ENCODE data around the gene COL24A1. TPM values are rescaled to one million over a fixed set of nuclear protein-coding genes. Genes with fewer than 3 reads are reported as not detected.
"Not testable (repeated sequence)": the region's sequence is repeated elsewhere in the genome, so short reads cannot be mapped to it uniquely, and the experiment has no call there.

Gene COL24A1
- total and polyA plus RNA-seq, 7 donors, result 0.03 to 1.3 (median 0.13) TPM

GRCh38 chr1:85799737-85800136 is 356.8 kb downstream of the COL24A1 start:
- no peak overlapping the region for H3K4me3 ChIP-seq
- no peaks in the 10 kb centered on the region for H3K9me3 ChIP-seq
- intact Hi-C loops (cut with DNase I), result no loop called here
- TF ChIP-seq CTCF (IDR thresholded peaks at IDR 0.05), result no peak
- ATAC-seq (no peak), DNase-seq (no peak)
- H3K27me3 ChIP-seq (ENCODE audit: insufficient read depth in 3 of 3, low read length in 2 of 3), result no peaks in the 10 kb centered on the region
- no peak overlapping the region for H3K27ac ChIP-seq
- no peaks in the 10 kb centered on the region for H3K36me3 ChIP-seq (ENCODE audit: insufficient read depth in 1 of 2, low read depth in 1 of 2)
- H3K4me1 ChIP-seq, result no peaks in the 10 kb centered on the region
- 57 to 74% (median 72%) methylated on average over 2 of the region's 2 CpGs for WGBS, 3 donors

GRCh38 chr1:85798419-85798818 is 358.2 kb downstream of the COL24A1 start:
- 86 to 87% (median 87%) methylated on average over 2 of the region's 2 CpGs for WGBS, 3 donors

GRCh38 chr1:85777021-85777420 is 379.6 kb downstream of the COL24A1 start:
- H3K36me3 ChIP-seq (ENCODE audit: insufficient read depth in 1 of 2, low read depth in 1 of 2); ATAC-seq; H3K9me3 ChIP-seq; DNase-seq; intact Hi-C loops (cut with DNase I); H3K4me1 ChIP-seq; H3K27ac ChIP-seq; H3K4me3 ChIP-seq; H3K27me3 ChIP-seq (ENCODE audit: insufficient read depth in 3 of 3, low read length in 2 of 3): not testable (repeated sequence)
- 91 to 96% (median 93%) methylated on average over 6 of the region's 6 CpGs for WGBS, 3 donors

More at GRCh38 chr1:85798419-85798818, 358.2 kb downstream of the COL24A1 start:
- no peaks in the 10 kb centered on the region for H3K9me3 ChIP-seq
- DNase-seq (no peak), ATAC-seq (no peak)
- no peak for TF ChIP-seq CTCF (IDR thresholded peaks at IDR 0.05)
- intact Hi-C loops (cut with DNase I), result no loop called here
- no peak overlapping the region for H3K27ac ChIP-seq
- no peak overlapping the region for H3K4me3 ChIP-seq
- no peaks in the 10 kb centered on the region for H3K27me3 ChIP-seq (ENCODE audit: insufficient read depth in 3 of 3, low read length in 2 of 3)
- no peaks in the 10 kb centered on the region for H3K4me1 ChIP-seq
- H3K36me3 ChIP-seq (ENCODE audit: insufficient read depth in 1 of 2, low read depth in 1 of 2), result no peaks in the 10 kb centered on the region

GRCh38 chr1:85762804-85763203 is 393.8 kb downstream of the COL24A1 start:
- ATAC-seq (no peak), DNase-seq (no peak)
- no peak overlapping the region for H3K4me3 ChIP-seq
- no peaks in the 10 kb centered on the region for H3K4me1 ChIP-seq
- no peaks in the 10 kb centered on the region for H3K36me3 ChIP-seq (ENCODE audit: insufficient read depth in 1 of 2, low read depth in 1 of 2)
- intact Hi-C loops (cut with DNase I), result no loop called here
- H3K27me3 ChIP-seq (ENCODE audit: insufficient read depth in 3 of 3, low read length in 2 of 3), result no peaks in the 10 kb centered on the region
- no peaks in the 10 kb centered on the region for H3K9me3 ChIP-seq
- 93 to 98% (median 93%) methylated on average over 1 of the region's 1 CpG for WGBS, 3 donors
- TF ChIP-seq CTCF (IDR thresholded peaks at IDR 0.05), result no peak
- H3K27ac ChIP-seq, result no peak overlapping the region

- ATAC-seq (no peak), DNase-seq (no peak)
- intact Hi-C loops (cut with DNase I), result no loop called here
- Histone ChIP-seq H3K36me3 (ENCODE audit: insufficient read depth in 1 of 2, low read depth in 1 of 2) (no peaks in the 10 kb centered on the region), H3K4me3 (no peak overlapping the region), H3K27me3 (ENCODE audit: insufficient read depth in 3 of 3, low read length in 2 of 3) (no peaks in the 10 kb centered on the region), H3K4me1 (no peaks in the 10 kb centered on the region), H3K27ac (no peak overlapping the region), H3K9me3 (no peaks in the 10 kb centered on the region)
- 87 to 88% (median 88%) methylated on average over 5 of the region's 5 CpGs for WGBS, 3 donors
- TF ChIP-seq CTCF (IDR thresholded peaks at IDR 0.05), result no peak
These were observed 399.7 kb downstream of the COL24A1 start for GRCh38 chr1:85756864-85757263.

Data from psoas muscle (tissue), 8 donors.